ENCODE data around the gene PRC1. TPM values are rescaled to one million over a fixed set of nuclear protein-coding genes. Genes with fewer than 3 reads are reported as not detected.
A peak's percentile ranks its signal among the peaks of the same experiment; 100 is the strongest.

Gene PRC1
- total RNA-seq, 4 donors from 2014 or later: 2.2 to 12.7 (median 4.5) TPM

DNA sequence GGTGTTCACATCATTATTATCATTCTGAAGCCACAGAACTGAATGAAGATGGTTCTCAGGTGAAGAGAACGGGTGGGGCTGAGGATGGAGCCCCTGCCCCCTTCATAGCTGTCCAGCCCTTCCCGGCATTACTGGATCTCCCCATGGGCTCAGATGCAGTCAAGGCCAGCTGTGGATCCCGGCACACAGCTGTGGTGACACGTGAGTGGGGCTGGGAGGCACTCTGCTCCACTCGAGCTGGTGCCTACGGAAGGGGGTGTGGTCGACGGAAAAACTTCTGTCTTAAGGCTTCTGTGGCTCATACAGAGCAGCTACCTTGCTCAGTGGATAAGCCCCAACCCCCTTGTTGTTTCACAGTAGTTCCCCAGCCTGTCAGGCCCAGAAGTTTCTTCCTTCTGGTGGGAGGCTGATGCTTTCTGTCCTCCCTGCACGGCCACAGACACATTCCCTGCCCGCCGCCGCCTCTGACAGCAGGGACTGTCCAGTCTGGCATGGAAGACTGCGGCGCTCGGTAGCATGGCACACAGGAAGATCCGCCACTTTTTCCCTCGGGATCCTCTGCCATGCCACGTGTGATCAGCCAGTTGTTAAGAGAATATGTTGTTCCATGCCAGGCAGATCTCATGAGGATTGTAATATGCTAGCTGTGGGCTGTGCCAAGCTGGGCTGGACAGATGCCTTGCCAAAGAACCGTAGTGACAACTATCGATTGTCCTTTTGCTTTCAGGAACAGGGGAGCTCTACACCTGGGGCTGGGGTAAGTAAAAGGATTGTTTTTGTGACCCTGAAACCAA lies 33.8 kb downstream of the PRC1 start:
- H3K4me1 ChIP-seq: peaks cover under 1 to 57% (median 13%) of the 10 kb centered on the region in 3 donors
- peaks cover 0 to 48% of the 10 kb centered on the region in 2 donors for H3K36me3 ChIP-seq
- H3K9me3 ChIP-seq: no peaks in the 10 kb centered on the region
- no peaks in the 10 kb centered on the region for H3K27me3 ChIP-seq
- WGBS, 2 donors (ENCODE audit: low coverage in 1 of 2): 66% methylated on average over 14 of the region's 20 CpGs; no CpG with 5 or more reads in 1 of the 2 donors
- no peak overlapping the region for H3K4me3 ChIP-seq
- TF ChIP-seq POLR2AphosphoS5 (IDR thresholded peaks at IDR 0.05): no peak
- no peak for TF ChIP-seq CTCF (IDR thresholded peaks at IDR 0.05)
- TF ChIP-seq POLR2A (IDR thresholded peaks at IDR 0.05): no peak
- TF ChIP-seq EP300 (IDR thresholded peaks at IDR 0.05): no peak
- peak overlapping the region in 3 of 4 donors; percentile 67 to 85 (median 84) for H3K27ac ChIP-seq
- no peak for ATAC-seq

GRCh38 chr15:90959894-90960293 lies 34.4 kb downstream of the PRC1 start:
- H3K27me3 ChIP-seq: no peaks in the 10 kb centered on the region
- ATAC-seq: peak; percentile 49
- H3K4me3 ChIP-seq: no peak overlapping the region
- no peak for TF ChIP-seq POLR2A (IDR thresholded peaks at IDR 0.05)
- peak; percentile 46 for TF ChIP-seq POLR2AphosphoS5 (IDR thresholded peaks at IDR 0.05)
- H3K4me1 ChIP-seq: peaks cover 2 to 61% (median 16%) of the 10 kb centered on the region in 3 donors
- no peaks in the 10 kb centered on the region for H3K9me3 ChIP-seq
- H3K36me3 ChIP-seq: peaks cover 0 to 45% of the 10 kb centered on the region in 2 donors
- peak overlapping the region in 3 of 4 donors; percentile 67 to 85 (median 84) for H3K27ac ChIP-seq
- whole genome bisulfite sequencing, 2 donors (ENCODE audit: low coverage in 1 of 2): 53% methylated on average over 2 of the region's 5 CpGs; no CpG with 5 or more reads in 1 of the 2 donors

DNA sequence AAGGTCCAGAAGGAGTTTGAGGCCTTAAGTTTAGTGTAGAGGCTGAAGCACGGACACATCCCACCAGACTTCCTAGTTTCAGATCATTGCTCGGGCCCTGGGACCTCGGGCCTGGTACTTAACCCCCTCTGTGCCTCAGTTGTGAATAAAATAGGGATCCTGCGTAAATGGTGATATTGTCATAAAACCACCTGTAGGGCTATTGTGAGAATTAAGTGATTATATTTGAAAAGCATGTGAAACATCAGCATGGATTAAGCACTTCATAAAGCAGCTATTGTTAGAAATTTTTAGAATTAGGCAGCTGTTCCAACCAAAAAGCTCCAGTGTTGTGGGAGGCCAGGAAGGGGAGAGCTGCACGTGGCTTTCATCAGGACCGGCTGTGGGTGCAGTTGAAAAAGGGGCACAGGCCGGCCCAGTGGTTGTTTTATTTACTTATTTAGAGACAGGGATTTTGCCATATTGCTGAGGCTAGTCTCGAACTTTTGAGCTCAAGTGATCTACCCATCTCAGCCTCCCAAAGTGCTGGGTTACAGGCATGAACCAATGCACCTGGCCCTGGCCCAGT lies 35.2 kb downstream of the PRC1 start:
- H3K9me3 ChIP-seq: no peaks in the 10 kb centered on the region
- H3K27me3 ChIP-seq: no peaks in the 10 kb centered on the region
- no peak overlapping the region for H3K4me3 ChIP-seq
- WGBS, 2 donors (ENCODE audit: low coverage in 1 of 2): 76 to 100% methylated on average over 1 to 5 of the region's 8 CpGs
- H3K27ac ChIP-seq: peak overlapping the region in 3 of 4 donors; percentile 67 to 85 (median 84)
- peaks cover 0 to 41% of the 10 kb centered on the region in 2 donors for H3K36me3 ChIP-seq
- TF ChIP-seq POLR2AphosphoS5 (IDR thresholded peaks at IDR 0.05): no peak
- TF ChIP-seq CTCF (IDR thresholded peaks at IDR 0.05): no peak
- no peak for TF ChIP-seq POLR2A (IDR thresholded peaks at IDR 0.05)
- no peak for TF ChIP-seq EP300 (IDR thresholded peaks at IDR 0.05)
- peaks cover 2 to 66% (median 16%) of the 10 kb centered on the region in 3 donors for H3K4me1 ChIP-seq
- no peak for ATAC-seq

- H3K27me3 ChIP-seq: no peaks in the 10 kb centered on the region
- peak overlapping the region in 3 of 4 donors; percentile 39 to 85 (median 84) for H3K27ac ChIP-seq
- peaks cover 0 to 41% of the 10 kb centered on the region in 2 donors for H3K36me3 ChIP-seq
- no peak for ATAC-seq
- peaks cover 2 to 66% (median 16%) of the 10 kb centered on the region in 3 donors for H3K4me1 ChIP-seq
- no peaks in the 10 kb centered on the region for H3K9me3 ChIP-seq
- 44 to 80% methylated on average over 1 to 3 of the region's 6 CpGs for WGBS, 2 donors (ENCODE audit: low coverage in 1 of 2)
- H3K4me3 ChIP-seq: peak overlapping the region; percentile 77 to 91
- TF ChIP-seq POLR2A (IDR thresholded peaks at IDR 0.05) (no peak), EP300 (IDR thresholded peaks at IDR 0.05) (no peak), POLR2AphosphoS5 (IDR thresholded peaks at IDR 0.05) (no peak), CTCF (IDR thresholded peaks at IDR 0.05) (no peak)
Measured at GRCh38 chr15:90957791-90958190, 36.5 kb downstream of the PRC1 start.

GRCh38 chr15:90957031-90957790 lies 37.1 kb downstream of the PRC1 start:
- WGBS, 2 donors (ENCODE audit: low coverage in 1 of 2): 20 to 40% methylated on average over 1 of the region's 63 CpGs
- H3K36me3 ChIP-seq: peaks cover 0 to 44% of the 10 kb centered on the region in 2 donors
- no peaks in the 10 kb centered on the region for H3K27me3 ChIP-seq
- peaks cover 2 to 66% (median 16%) of the 10 kb centered on the region in 3 donors for H3K4me1 ChIP-seq
- H3K27ac ChIP-seq: peak overlapping the region; percentile 70 to 85 (median 82)
- no peaks in the 10 kb centered on the region for H3K9me3 ChIP-seq
- ATAC-seq: peak; percentile 6
- TF ChIP-seq POLR2AphosphoS5 (IDR thresholded peaks at IDR 0.05): no peak
- TF ChIP-seq CTCF (IDR thresholded peaks at IDR 0.05): no peak
- TF ChIP-seq POLR2A (IDR thresholded peaks at IDR 0.05): no peak
- TF ChIP-seq EP300 (IDR thresholded peaks at IDR 0.05): no peak
- peak overlapping the region; percentile 77 to 91 for H3K4me3 ChIP-seq

Measured in gastroesophageal sphincter (tissue), 4 donors.